HG03064 (cell line): ENCODE results near the gene SPTBN5.

ENCODE experiments used
- ATAC-seq: cut with Tn5 transposase; IDR thresholded peaks from one replicate; pipeline ENCODE4 v1.9.1; 2021; ENCODE audit warnings: low read depth; ENCODE audit not compliant: unreplicated experiment

Gene SPTBN5

DNA sequence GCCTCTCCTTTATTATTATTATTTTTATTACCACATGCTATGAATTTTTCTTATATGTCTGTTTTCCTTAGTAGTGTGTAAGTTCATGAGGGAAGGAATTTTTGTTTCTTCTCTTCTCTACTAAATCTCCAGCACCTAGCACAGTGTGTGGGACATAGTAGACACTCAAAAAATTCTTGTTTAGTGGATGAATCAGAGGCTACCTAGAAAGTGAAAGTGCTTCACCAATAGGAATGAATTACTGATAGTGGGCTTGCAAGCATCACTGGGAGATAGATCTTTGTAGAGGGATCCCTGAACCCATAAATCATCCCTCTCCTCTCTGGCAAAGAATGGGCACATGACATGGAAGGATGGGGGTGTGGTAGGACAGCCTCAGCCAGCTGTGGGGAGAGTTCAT lies 8.5 kb downstream of the SPTBN5 start:
- ATAC-seq = no peak

DNA sequence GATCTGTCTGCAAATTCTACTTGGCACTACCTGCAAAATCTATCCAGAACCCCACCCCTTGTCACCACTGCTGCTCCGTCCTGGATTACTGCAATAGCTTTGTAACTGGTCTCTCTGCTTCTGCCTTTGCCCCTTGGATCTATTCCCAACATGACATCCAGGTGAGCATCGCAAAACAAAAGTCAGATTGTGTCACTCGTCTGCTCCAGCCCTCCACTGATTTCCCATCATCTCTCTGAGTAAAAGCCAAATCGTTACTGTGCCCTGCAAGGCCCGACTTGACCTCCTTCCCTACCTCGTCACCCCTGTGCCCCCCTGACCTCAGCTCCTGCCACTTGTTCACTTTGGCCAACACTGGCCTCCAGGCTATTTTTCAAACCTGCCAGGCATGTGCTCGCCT lies 9.4 kb downstream of the SPTBN5 start:
- no peak for ATAC-seq

DNA sequence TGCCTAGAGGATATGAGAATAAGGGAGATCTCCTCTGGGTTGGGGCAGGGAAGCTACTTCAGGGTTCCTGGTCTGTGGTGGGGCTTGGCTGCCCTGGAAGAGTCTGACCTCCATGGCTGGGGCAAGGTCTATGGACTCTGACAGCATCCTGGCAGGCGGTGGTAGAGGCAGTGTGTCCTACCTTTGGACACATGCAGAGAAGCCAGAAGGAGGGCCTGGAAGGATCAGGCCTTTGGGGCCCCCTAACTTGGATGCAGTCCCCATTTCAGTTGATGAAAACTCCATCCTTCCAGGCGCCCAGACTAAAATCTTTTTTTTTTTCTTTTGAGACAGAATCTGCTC lies 10.4 kb downstream of the SPTBN5 start:
- no peak for ATAC-seq

DNA sequence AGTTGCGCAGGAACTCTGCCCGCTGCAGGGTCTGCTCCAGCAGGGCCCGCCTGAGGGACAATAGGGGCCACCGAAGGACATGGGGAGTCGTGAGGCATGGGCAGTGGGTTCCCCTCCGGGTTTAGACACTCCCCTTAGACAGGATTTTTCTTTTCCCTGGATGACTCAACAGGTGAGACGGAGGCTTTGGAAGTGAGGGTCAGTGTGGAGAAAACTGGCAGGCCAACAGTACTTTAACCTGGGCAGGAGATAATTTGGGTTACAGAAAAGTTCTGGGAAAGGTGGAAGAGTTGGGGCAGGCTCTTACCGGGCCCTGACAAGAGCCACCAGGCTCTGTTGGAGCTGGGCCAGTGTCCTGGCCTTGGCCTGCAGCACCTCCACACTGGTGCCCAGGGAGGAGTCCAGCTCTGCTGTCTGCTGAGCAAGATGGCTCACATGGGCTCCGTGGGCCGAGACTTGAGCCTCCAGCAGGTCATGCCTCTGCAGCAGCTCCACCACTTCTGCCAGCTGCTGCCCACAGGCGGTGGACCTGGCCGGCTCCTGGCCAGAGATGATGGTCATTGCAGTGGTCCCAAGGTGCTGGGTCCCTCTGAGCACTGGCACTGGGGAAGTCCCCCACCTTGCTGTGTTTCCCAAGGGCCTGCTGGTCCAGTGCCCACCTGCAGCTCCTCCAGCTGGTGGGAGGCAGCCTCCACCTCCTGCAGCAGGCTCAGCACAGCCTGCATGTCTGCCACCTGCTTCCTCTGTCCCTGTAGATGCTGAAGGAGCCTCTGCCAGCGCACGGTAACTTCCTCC lies 11.0 kb downstream of the SPTBN5 start:
- ATAC-seq = no peak

DNA sequence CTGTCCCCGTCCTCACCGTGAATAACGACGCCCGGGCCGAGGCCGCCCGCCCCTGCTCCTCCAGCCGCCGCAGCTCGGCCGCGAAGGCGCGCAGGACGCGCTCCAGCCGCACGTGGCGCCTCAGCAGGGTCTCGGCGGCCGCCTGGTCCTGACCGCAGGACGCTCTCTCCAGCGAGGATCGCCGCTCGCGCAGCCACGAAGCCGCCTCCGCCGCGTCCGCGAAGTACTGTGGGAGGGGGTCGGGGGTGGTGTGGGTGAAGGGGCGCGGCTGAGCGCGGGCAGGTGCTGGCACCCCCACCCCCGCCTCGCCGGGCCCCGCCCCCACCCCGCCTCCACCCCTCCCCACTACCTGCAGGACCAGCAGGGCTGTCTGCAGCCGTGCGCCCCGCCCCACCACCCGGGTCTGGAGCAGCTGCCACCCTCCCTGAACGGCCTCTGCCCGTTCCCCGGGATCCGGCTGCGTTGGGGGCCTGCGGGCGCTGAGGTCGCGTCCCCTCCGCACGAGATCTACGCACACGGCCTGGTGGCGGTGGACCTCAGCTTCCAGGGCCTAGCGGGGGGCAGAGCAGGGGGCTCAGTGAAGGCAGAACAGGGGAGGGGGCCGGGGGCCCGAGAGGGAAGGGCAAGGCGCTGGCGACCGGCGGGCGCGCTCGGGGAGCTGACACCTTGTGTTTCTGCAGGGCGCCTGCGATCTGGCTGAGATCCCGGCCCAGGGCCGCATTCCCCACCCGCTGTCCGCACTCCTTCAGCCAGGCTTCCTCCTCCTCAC lies 11.7 kb downstream of the SPTBN5 start:
- ATAC-seq = no peak

DNA sequence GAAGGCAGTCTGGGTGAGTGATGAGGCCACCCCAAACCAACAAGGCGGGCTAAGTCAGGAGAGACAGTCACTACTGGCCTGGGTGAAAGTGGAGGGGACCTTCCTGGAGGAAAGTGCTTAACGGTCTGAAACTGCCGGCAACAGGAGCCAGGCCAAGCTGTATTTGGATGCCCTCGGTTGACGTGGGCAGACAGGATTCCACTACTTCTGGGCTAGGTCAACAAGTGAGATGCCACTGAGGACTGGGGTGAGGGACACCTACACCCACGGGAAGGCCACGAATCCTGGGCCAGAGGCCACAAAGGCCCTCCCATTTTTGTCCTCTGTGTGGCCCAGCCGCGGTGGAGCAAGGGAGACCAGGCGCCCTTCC lies 12.3 kb downstream of the SPTBN5 start:
- ATAC-seq = no peak

DNA sequence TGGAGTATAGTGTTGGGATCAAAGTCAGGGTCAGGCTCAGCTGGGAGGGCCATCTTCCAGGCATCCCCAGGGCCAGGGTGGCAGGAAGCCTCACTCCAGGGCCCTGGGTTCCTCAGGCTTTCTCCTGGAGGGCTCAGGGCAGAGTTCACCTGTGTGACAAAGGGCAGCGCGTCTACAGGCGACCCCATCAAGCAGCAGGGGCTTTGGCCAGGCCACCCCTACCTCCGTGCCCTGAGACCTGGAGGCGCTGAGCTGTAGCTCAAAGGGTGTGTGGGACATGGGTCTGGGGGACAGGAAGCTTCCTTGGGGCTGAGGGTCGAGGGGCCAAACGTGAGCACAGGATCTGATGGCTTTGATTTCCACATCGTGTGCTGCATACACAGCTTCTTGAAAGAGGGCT lies 12.8 kb downstream of the SPTBN5 start:
- ATAC-seq = no peak

DNA sequence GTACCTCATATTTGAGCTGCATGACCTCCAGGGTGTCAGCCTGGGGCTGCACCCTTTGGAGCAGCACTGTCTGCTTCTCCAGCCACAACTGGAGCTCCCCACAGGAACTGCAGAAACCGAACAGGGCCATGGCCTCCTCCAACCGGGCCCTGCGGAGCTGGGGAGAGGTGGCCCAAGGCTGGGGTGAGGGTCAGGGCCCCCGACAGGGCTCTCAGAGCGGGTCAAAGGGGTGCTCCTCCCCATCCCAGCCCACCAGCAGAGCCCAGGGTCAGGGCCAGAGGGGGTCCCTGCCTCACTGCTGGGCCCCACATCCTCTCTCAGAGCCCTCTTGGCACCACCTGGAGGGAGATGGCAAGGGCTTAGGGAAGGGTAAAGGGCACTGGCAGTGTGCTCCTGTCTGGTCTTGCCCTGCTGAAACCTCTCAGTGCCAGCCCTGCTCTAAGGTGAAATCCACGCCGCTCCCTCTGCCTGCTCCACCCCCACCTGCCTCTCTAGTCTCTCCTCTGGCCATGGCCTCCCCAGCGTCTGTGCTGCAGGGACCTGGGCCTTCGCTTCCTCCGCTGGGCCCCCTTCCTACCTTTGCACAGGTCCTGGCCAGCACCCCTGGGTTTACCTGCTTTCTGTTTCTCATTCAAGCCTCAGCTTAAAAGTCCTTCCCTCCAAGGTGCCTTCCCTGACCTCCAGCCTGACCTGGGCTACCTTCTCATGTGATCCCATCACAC lies 13.5 kb downstream of the SPTBN5 start:
- no peak for ATAC-seq

DNA sequence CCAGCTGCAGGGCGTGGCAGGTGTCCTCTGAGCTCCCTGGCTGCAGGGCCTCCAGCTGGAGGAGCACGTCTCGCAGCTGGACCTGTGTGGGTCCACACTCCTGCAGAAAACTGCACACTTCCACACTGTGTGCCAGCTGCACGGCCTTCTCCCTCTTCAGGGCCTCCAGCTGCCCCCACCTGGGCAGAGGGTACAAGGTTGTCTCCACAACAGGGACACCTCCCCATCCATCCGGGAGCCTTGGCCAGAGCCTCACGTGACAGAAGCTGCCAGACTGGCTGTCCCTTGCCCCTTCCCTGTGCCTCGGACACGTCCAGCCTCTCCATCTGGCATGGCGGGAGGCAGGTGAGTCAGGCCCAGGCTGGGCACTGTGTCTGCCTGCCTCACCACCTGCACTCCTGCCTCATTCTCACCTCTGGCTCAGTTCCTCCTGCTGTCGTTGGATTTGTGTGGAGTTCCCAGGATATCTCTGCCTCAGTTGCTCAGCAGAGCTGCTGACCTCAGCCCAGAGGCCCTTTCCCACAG lies 14.5 kb downstream of the SPTBN5 start:
- ATAC-seq = no peak

DNA sequence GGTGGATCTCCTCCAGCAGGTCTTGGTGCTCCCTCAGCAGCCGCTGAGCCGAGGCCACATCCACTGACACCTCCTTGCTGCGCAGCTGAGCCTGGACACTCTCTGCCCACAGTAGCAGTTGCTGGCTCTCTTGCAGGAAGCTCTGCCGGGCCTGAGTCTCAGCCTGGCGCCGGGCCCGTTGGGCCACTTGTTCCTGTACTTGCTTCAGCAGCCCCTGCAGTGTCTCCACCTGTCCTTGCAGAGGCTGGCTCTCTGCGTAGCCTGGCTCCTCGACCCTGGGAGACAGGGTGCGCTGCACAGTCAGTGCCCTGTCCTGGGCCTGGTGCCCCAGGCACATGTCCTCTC lies 15.5 kb downstream of the SPTBN5 start:
- no peak for ATAC-seq

DNA sequence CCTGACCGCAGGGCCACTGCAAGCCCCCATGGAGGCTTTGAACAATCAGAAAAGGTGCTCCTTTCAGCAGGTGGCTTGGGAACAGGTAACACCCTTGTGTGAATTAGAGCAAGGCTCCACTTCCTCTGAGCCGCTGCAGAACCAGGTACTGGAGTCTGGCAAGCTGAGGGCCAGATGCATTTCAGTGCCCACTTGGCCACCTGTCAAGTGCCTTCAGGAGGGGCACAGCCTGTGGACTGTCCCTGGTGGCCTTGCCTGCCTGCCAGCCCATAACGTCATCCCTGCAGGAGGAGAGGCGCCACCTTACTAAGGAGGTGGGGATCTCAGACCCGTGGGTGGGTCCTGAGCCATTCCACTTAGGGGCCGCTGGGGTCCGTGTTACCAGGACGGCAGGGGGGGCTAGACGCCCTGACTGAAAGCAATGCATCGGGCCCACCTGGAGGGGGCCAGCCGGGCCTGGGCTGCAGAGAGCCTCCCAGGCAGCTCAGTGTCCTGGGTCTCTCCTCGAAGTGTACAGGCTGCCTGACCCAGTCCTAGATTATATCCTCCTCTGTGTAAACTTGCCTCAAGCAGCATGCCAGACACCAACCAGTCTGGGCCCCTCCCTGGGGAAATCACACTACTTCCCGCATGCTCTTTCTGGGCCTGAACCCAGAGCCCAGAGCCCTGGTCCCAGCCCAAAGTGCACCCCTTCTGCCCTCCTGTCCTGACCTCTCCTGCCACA lies 16.1 kb downstream of the SPTBN5 start:
- ATAC-seq = no peak

DNA sequence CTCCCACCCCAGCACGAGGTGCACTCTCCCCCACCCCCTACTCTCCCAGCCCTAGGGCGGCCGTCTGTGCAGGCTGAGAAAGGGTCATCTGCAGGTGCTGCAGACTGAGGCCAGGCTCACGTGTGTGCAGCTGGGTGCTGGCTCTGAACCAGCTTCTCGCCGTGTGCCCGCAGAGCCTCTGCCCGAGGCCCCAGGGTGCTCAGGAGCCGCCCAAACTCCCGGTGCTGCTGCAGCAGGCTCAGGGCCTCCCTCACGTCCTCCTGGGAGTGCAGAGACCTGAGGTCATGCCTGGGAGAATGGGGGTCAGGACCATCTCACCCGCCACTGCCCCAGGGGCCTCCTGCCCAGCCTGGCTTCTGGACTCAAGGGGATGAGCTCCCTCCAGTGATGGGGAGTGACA lies 17.2 kb downstream of the SPTBN5 start:
- ATAC-seq = no peak

DNA sequence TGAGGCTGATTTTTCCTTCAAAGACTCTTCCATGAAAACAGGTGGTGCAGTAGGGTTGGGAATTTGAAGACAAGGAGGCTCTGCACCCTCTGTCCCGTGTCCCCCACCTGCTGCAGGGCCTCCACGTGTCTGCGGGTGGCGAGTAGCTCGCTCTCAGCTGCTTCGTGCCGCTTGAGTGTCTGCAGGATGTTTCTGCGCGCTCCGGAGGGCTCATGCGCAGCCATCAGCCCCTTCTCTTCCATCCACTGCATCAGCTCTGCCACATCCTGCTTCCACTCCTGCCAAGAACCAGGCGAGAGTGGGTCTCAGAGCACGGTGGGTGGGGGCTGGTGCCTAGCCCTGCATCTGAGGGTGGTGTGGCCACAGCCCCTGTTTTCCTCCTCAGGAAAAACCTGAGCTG lies 17.8 kb downstream of the SPTBN5 start:
- ATAC-seq = no peak

DNA sequence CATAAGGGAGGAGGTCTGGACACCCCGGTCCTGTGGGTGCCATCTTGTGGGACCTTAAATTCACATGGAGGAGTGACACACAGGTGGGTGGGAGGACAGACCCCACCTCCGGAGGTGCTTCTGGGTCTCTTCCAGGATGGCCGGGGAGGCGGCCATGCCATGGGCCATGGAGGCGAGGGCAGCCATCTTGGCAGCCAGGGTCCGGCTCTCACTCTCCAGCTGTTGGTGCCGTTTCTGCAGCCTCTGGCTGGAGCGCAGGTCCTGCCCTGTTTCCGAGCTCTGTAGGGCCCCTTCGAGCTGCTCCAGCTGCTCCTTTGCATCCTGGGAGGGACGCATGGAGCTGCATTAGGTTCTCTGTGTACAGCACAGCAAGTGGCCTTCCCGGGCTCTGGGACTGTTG lies 19.1 kb downstream of the SPTBN5 start:
- ATAC-seq = no peak

DNA sequence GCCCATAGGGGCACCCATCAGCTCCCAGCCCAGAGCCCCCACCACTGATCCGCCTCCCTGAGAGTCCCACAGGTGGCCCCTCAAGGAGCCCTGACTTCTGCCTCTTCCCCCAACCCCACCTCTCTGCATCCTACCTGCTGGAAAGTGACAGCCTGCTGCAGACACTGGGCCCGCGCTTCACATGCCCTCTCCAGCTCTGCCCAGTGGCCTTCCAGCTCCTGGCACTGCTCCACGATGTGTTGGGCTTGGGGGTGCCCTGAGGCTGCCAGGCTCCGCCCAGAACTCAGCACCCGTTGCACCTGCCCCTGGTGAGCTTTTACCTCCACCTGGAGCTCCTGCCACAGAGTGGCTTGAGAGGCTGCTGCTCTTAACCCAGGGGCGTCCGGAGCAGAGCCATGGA lies 20.1 kb downstream of the SPTBN5 start:
- ATAC-seq = no peak

DNA sequence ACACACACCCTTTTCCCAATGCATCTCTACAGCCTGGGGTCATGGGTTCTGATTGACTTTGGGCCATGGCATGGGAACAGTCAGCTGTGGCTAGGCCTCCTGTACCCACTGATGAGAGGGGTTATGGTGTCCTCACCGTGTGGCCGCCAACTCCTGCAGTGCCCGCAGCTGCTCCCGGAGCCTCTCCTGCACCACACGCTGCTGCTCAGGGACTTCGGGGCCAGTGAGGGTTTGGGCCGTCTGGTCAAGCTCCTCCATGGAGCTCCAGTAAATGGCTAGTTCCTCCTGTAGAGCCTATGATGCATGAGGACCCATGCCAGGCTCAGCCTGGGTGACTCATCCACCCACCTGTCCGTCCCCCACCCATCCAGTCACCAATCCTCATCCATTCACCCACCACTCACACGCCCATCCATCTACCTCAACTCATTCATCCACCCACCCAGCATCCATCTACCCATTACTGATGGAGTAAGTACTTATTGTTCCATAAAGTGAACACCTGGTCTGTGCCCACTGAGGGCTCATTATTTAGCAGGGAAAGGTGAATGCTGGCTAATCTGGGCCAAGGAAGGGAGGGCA lies 21.6 kb downstream of the SPTBN5 start:
- no peak for ATAC-seq

DNA sequence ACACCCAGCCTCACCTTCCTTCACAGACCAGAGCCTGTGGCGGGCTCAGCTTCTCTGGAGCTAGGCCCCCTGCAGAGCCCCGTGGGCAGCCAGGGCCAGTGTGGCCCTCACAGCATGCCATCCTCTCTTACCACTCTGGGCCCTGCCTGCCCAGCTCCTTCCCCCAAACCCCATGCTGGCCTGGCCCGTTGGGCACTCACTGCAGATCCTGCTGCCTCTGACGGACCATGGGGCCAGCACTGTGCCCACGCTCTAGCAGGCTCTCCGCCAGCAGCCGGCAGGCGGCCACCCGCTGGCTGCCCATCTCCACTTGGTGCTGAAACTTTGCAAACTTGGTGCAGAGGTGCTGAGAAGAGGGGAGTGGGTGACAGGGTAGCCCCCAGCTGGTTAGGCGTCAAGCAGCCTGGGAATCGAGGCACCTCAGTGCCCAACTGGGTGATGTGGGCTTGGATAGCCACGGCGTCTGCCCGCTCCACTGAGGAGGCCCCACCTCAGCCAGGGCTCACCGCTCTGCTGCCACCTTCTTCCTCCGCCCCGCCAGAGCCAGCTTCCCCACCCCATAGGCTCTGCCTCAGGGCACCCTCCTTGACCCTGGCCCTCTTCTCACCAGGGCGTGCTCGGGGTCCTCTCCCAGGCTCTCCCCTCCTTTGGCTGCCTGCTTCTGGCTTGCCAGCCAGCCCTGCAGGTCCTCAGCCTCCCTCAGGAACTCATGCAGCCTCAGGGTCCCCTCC lies 22.5 kb downstream of the SPTBN5 start:
- no peak for ATAC-seq

DNA sequence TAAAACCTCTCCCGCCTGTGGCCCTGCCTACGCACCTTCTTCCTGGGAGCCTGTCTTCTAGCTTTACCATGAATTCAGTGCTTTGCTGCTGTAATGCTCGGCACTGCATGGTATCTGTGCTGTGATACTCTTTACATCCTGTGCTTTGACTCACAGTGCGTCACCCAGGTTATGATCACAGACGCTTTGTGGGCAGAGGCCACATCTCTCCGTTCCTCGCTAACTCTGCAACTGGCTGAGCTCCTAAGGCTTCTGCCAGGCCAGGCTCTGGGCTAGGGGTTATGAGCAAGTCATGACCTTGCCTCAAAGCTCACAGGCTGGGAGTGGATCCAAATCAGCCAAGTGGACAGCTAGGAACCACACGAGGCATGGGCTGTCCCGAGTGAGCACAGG lies 23.2 kb downstream of the SPTBN5 start:
- ATAC-seq = no peak

DNA sequence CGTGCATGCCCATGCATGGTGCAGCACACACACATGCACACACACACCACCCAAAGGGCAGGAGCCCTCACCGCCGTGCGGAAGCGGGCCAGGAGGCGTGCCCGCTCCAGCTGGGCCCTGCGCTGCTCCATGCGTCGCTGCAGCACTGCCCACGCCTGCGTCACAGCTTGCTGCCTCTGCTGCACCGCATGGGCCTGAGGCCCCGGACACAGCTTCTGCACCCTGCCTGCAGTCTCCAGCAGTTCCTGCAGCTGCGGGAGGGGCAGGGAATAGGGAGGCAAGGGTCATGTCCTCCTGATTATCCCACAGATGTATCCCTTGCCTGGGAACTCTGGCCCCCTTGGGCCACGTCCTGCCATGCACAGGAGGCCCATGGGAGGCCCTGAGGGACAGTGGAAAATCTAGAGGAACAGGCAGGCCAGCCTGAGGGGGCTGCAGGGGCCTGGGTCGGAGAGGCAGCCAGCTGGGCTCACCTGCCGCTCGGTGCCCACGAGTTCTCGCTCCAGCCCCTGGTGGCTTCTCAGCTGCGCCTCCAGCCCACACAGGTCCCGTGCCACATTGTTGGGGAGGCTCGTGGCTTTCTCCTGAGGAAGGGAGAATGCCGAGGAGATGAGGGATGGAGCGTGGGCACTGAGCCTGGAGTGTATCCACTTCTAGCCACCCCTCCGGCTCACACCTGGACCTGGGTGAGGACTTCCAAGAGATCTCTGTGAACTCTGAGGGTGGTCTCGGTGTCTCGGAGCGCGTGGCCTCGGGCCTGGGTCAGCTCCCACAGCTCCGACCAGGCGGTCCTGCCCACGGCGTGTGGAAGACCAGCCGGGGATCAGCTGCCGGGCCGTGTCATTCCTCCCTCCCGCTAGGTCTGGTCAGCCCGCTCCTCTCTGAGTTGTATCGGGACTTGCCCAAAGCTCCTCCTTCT lies 23.8 kb downstream of the SPTBN5 start:
- ATAC-seq = no peak
